Caco-2 (cell line): ENCODE data around the gene CGNL1. TPM values are rescaled to one million over a fixed set of nuclear protein-coding genes. Genes with fewer than 3 reads are reported as not detected.

Source experiments
- BruUV-seq: library from RNA; stranded (reverse); fragments of 400-500 nt; replicated peaks from 2 replicates; lab custom pipeline; 2021; lab: Mats Ljungman, UMichigan
- CTCF ChIA-PET: fragments of 300-600 bp; sonication (Branson Sonifier 250); formaldehyde crosslinking; loops from one replicate; lab custom pipeline; 2022; ENCODE audit warnings: antibody characterized with exemption; lab: Charles Lee
- POLR2A ChIA-PET: fragments of 300-600 bp; sonication (Branson Sonifier 250); formaldehyde crosslinking; loops from one replicate; lab custom pipeline; 2022; ENCODE audit warnings: antibody characterized with exemption; lab: Charles Lee
- DNase-seq, 2 experiments: peaks; one replicate each; pipeline versions ENCODE4 v3.0.0 to v3.0.0-alpha.2; 2020 to 2022
- H3K27me3 ChIP-seq: replicated peaks from 2 replicates; pipeline ENCODE4 v1.6.0; 2011; ENCODE audit warnings: low read length; ENCODE audit not compliant: control insufficient read depth, insufficient read depth
- H3K36me3 ChIP-seq: 2 replicates; pipeline ENCODE4 v1.5.1; 2011; ENCODE audit warnings: low read length; ENCODE audit not compliant: control insufficient read depth, insufficient read depth
- H3K4me1 ChIP-seq: fragments of 250-450 bp; sonication (Bioruptor Pico); 2 replicates; pipeline ENCODE4 v1.5.1; 2020; ENCODE audit warnings: mild to moderate bottlenecking
- H3K4me3 ChIP-seq: 2 replicates; pipeline ENCODE4 v1.5.1; 2011; ENCODE audit warnings: low read depth, mild to moderate bottlenecking, control low read depth, low read length
- H3K9me3 ChIP-seq: fragments of 250-450 bp; sonication (Bioruptor Pico); 2 replicates; pipeline ENCODE4 v1.5.1; 2020; ENCODE audit warnings: mild to moderate bottlenecking, moderate library complexity
- H3K27ac Mint-ChIP-seq: one replicate; pipeline ENCODE4 v1.8.0; 2022; ENCODE audit warnings: mixed read lengths; ENCODE audit not compliant: unreplicated experiment
- H3K27me3 Mint-ChIP-seq: one replicate; pipeline ENCODE4 v1.8.0; 2022; ENCODE audit warnings: mixed read lengths; ENCODE audit not compliant: insufficient read depth, unreplicated experiment
- H3K36me3 Mint-ChIP-seq: one replicate; pipeline ENCODE4 v1.8.0; 2022; ENCODE audit warnings: mild to moderate bottlenecking, mixed read lengths; ENCODE audit not compliant: insufficient read depth, unreplicated experiment
- H3K4me1 Mint-ChIP-seq: one replicate; pipeline ENCODE4 v1.8.0; 2022; ENCODE audit warnings: low read depth, mixed read lengths; ENCODE audit not compliant: unreplicated experiment
- H3K4me3 Mint-ChIP-seq: one replicate; pipeline ENCODE4 v1.8.0; 2022; ENCODE audit warnings: mild to moderate bottlenecking, moderate library complexity, mixed read lengths; ENCODE audit not compliant: unreplicated experiment
- H3K9me3 Mint-ChIP-seq: one replicate; pipeline ENCODE4 v1.8.0; 2022; ENCODE audit warnings: mixed read lengths; ENCODE audit not compliant: unreplicated experiment
- CTCF ChIP-seq, 2 experiments: fragments of 200-600 bp in 1 of 2; IDR thresholded peaks; 1 replicate in 1 of 2; 2 replicates in 1 of 2; pipeline versions ENCODE4 v1.5.1 to v1.8.0; 2011 to 2022; ENCODE audit warnings: antibody characterized with exemption in 1 of 2, control low read depth in 1 of 2, inconsistent platforms in 1 of 2, low read depth in 1 of 2, low read length in 1 of 2, mild to moderate bottlenecking in 1 of 2, moderate library complexity in 1 of 2; ENCODE audit not compliant: insufficient read depth in 1 of 2, severe bottlenecking in 1 of 2, unreplicated experiment in 1 of 2
- intact Hi-C: fragments of 100-400 bp; cut with micrococcal nuclease; formaldehyde crosslinking; loops from one replicate; pipeline ENCODE4 v1.10.0; 2022; ENCODE audit not compliant: unreplicated experiment
- total RNA-seq: library from RNA; stranded (reverse); gene quantifications from 2 replicates; pipeline ENCODE4 v1.2.3, GENCODE V29; 2022

CGNL1 gene
- total RNA-seq, 1 experiment from 2014 or later = 8.3 TPM

GRCh38 chr15:57446393-57446792 is 70.1 kb downstream of the CGNL1 start:
- H3K9me3 Mint-ChIP-seq = peaks cover 9% of the 10 kb centered on the region
- no peaks in the 10 kb centered on the region for H3K36me3 ChIP-seq
- POLR2A ChIA-PET = no interaction called here
- CTCF ChIA-PET = interaction anchor here (0.6 kb wide), 1 partner anchor 729 kb away, joined by 5 read pairs; no protein-coding TSS in a partner anchor
- H3K36me3 Mint-ChIP-seq = peaks cover 5% of the 10 kb centered on the region
- no peaks in the 10 kb centered on the region for H3K27me3 Mint-ChIP-seq
- intact Hi-C loops = no loop called here
- no peak overlapping the region for H3K4me3 ChIP-seq
- no peak for DNase-seq
- no peak overlapping the region for H3K4me3 Mint-ChIP-seq
- peaks cover 10% of the 10 kb centered on the region for H3K4me1 ChIP-seq
- no peak overlapping the region for H3K27ac Mint-ChIP-seq
- no peaks in the 10 kb centered on the region for H3K27me3 ChIP-seq
- no TSS peak for BruUV-seq
- peaks cover 22% of the 10 kb centered on the region for H3K4me1 Mint-ChIP-seq
- H3K9me3 ChIP-seq = no peaks in the 10 kb centered on the region
- no peak for TF ChIP-seq CTCF (IDR thresholded peaks at IDR 0.05; ENCODE audit: insufficient read depth in 1 of 2, low read depth in 1 of 2, low read length in 1 of 2, severe bottlenecking in 1 of 2, unreplicated experiment in 1 of 2)

- Histone ChIP-seq H3K4me1 (peaks cover 10% of the 10 kb centered on the region; the same call in 1 of the 2 replicates), H3K9me3 (no peaks in the 10 kb centered on the region), H3K27me3 (no peaks in the 10 kb centered on the region), H3K4me3 (no peak overlapping the region), H3K36me3 (no peaks in the 10 kb centered on the region)
- H3K27me3 Mint-ChIP-seq = no peaks in the 10 kb centered on the region
- H3K4me1 Mint-ChIP-seq = peaks cover 26% of the 10 kb centered on the region
- H3K27ac Mint-ChIP-seq = no peak overlapping the region
- no peak for TF ChIP-seq CTCF (IDR thresholded peaks at IDR 0.05; ENCODE audit: insufficient read depth in 1 of 2, low read depth in 1 of 2, low read length in 1 of 2, severe bottlenecking in 1 of 2, unreplicated experiment in 1 of 2)
- CTCF ChIA-PET = no interaction called here
- no peaks in the 10 kb centered on the region for H3K36me3 Mint-ChIP-seq
- BruUV-seq = no TSS peak
- peaks cover 9% of the 10 kb centered on the region for H3K9me3 Mint-ChIP-seq
- POLR2A ChIA-PET = no interaction called here
- DNase-seq = no peak
- intact Hi-C loops = no loop called here
- H3K4me3 Mint-ChIP-seq = no peak overlapping the region
Measured at GRCh38 chr15:57451555-57451954, 75.2 kb downstream of the CGNL1 start.

- POLR2A ChIA-PET = interaction anchor here (0.6 kb wide), 1 partner anchor 76 kb away, joined by 3 read pairs; the partner anchor contains the start of gene CGNL1
- H3K36me3 ChIP-seq = no peaks in the 10 kb centered on the region
Measured at GRCh38 chr15:57452090-57452754, 75.9 kb downstream of the CGNL1 start.

More at GRCh38 chr15:57452090-57452754, 75.9 kb downstream of the CGNL1 start:
- TF ChIP-seq CTCF (IDR thresholded peaks at IDR 0.05; ENCODE audit: insufficient read depth in 1 of 2, low read depth in 1 of 2, low read length in 1 of 2, severe bottlenecking in 1 of 2, unreplicated experiment in 1 of 2) = no peak
- Histone ChIP-seq H3K9me3 (no peaks in the 10 kb centered on the region), H3K4me3 (no peak overlapping the region), H3K27me3 (no peaks in the 10 kb centered on the region), H3K4me1 (peaks cover 10% of the 10 kb centered on the region; the same call in 1 of the 2 replicates)
- DNase-seq = no peak
- H3K4me3 Mint-ChIP-seq = no peak overlapping the region
- intact Hi-C loops = no loop called here
- H3K9me3 Mint-ChIP-seq = peaks cover 9% of the 10 kb centered on the region
- peaks cover 21% of the 10 kb centered on the region for H3K4me1 Mint-ChIP-seq
- no TSS peak for BruUV-seq
- H3K27ac Mint-ChIP-seq = no peak overlapping the region
- no peaks in the 10 kb centered on the region for H3K27me3 Mint-ChIP-seq
- no peaks in the 10 kb centered on the region for H3K36me3 Mint-ChIP-seq
- CTCF ChIA-PET = no interaction called here
